Dermis microvascular lymphatic vessel endothelial cell (primary cell): ENCODE results near the gene HSPG2. TPM values are rescaled to one million over a fixed set of nuclear protein-coding genes. Genes with fewer than 3 reads are reported as not detected.
"Not testable (repeated sequence)": the region's sequence is repeated elsewhere in the genome, so short reads cannot be mapped to it uniquely, and the experiment has no call there.

Experiments used
- DNase-seq, 2 donors: peaks; one replicate each; pipeline versions ENCODE4 v3.0.0 to v3.0.0-alpha.2; 2010; ENCODE audit warnings: low read depth in 2 of 2
- total RNA-seq: library from RNA; depleted of rRNA; stranded (reverse); fragments of >200 nt; gene quantifications from 2 replicates; pipeline ENCODE4 v1.2.1, GENCODE V29; 2014

HSPG2 gene
- total RNA-seq = 281 and 463 TPM in 2 replicates

- DNase-seq = no peak
Observed at GRCh38 chr1:21937034-21937371, at the start of gene HSPG2. HSPG2 (minus strand) TSS chr1:21937310; CDS start chr1:21937217, 93 bp downstream.

- DNase-seq = not testable (repeated sequence)
Observed at GRCh38 chr1:21986386-21986785, 49.3 kb upstream of the HSPG2 start.

GRCh38 chr1:21985893-21986292, 48.8 kb upstream of the HSPG2 start:
- not testable (repeated sequence) for DNase-seq

GRCh38 chr1:21983539-21983938, 46.4 kb upstream of the HSPG2 start:
- DNase-seq = not testable (repeated sequence)

- not testable (repeated sequence) for DNase-seq
Observed at GRCh38 chr1:21982122-21982521, 45.0 kb upstream of the HSPG2 start.

- DNase-seq = not testable (repeated sequence)
Observed at GRCh38 chr1:21981253-21981652, 44.1 kb upstream of the HSPG2 start.

- DNase-seq = peak; percentile 31 to 50
Observed at GRCh38 chr1:21980515-21981220, 43.6 kb upstream of the HSPG2 start.

- DNase-seq = not testable (repeated sequence)
Observed at GRCh38 chr1:21978209-21978608, 41.1 kb upstream of the HSPG2 start.

GRCh38 chr1:21976703-21977239, 39.7 kb upstream of the HSPG2 start, which contains the start of gene CELA3B:
CELA3B (plus strand) TSS chr1:21977022; CDS start chr1:21977040, 18 bp downstream.
- DNase-seq = not testable (repeated sequence)

- DNase-seq = not testable (repeated sequence)
Observed at GRCh38 chr1:21975296-21975695, 38.2 kb upstream of the HSPG2 start.

- peak; percentile 76 to 95 for DNase-seq
Observed at GRCh38 chr1:21974699-21975098, 37.6 kb upstream of the HSPG2 start.

- not testable (repeated sequence) for DNase-seq
Observed at GRCh38 chr1:21973948-21974347, 36.8 kb upstream of the HSPG2 start.

- peak in 1 of 2 donors; percentile 70 for DNase-seq
Observed at GRCh38 chr1:21972973-21973441, 35.9 kb upstream of the HSPG2 start.

- DNase-seq = peak in 1 of 2 donors; percentile 41
Observed at GRCh38 chr1:21970523-21970922, 33.4 kb upstream of the HSPG2 start.

GRCh38 chr1:21969066-21969465, 32.0 kb upstream of the HSPG2 start:
- DNase-seq = not testable (repeated sequence)

- DNase-seq = not testable (repeated sequence)
Observed at GRCh38 chr1:21967216-21967615, 30.1 kb upstream of the HSPG2 start.

GRCh38 chr1:21966247-21967000, 29.3 kb upstream of the HSPG2 start:
- no peak for DNase-seq

GRCh38 chr1:21963477-21964217, 26.5 kb upstream of the HSPG2 start:
- DNase-seq = peak in 1 of 2 donors; percentile 78

GRCh38 chr1:21961799-21962198, 24.7 kb upstream of the HSPG2 start:
- peak in 1 of 2 donors; percentile 49 for DNase-seq

- no peak for DNase-seq
Observed at GRCh38 chr1:21961337-21961736, 24.2 kb upstream of the HSPG2 start.
